ENCODE measurements around the gene CD209. TPM values are rescaled to one million over a fixed set of nuclear protein-coding genes. Genes with fewer than 3 reads are reported as not detected.

Gene CD209
- total and polyA plus RNA-seq, 9 of the 15 experiments (the other 6 are each of a cell fraction or from before 2014, with no cell fraction given), result 0.01 TPM; not detected in 8

DNA sequence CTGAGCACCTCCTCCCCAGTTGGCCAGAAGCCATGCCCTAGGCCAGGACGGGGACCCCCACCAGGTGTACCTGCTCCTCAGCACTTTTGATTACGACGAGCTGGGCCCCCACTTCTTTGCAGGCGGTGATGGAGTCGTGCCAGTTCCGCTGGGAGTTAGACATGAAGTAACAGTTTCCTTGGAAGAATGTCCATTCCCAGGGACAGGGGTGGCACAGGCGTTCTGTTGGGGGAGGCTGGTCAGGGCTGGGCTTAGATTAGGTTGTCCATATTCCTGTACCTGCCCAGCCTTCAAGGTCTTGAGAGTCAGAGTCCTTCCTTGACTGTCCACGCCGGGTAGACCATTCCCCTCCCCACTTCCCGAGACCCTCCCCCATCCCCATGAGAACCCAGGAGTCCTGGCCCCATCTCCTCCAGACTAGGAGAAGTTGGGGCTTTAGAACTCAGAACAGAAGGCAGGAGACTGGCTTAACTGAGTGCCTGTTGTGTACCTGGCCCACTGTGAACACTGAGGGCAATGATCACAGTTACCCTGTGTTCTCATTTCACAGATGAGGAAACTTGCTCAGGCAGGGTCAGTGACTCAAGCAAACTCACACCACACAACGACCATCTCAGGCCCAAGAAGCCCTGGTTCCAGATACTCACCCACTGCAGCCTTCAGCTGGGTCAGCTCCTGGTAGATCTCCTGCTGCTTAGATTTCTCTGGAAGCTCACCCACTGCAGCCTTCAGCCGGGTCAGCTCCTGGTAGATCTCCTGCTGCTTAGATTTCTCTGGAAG lies 2.3 kb downstream of the CD209 start:
- Histone ChIP-seq H3K4me1 (replicated peaks in 1 of 2; ENCODE audit: control insufficient read depth in 2 of 2, insufficient read depth in 2 of 2, low read length in 2 of 2) (peaks cover 0 to 2% of the 10 kb centered on the region in 2 experiments; a peak in 3 of 5 replicates), H2AFZ (ENCODE audit: low read depth, low read length) (no peak overlapping the region), H3K27ac (ENCODE audit: extremely low read depth, low read depth, low read length) (no peak overlapping the region), H3K27me3 (ENCODE audit: control insufficient read depth in 2 of 2, insufficient read depth in 2 of 2, low read length in 2 of 2) (peaks cover 0 to 5% of the 10 kb centered on the region in 2 experiments; a peak in 3 of 5 replicates), H3K36me3 (ENCODE audit: control insufficient read depth, insufficient read depth, low read length) (no peaks in the 10 kb centered on the region), H3K4me3 (no peak overlapping the region), H3K79me2 (ENCODE audit: control insufficient read depth, insufficient read depth, low read length) (no peaks in the 10 kb centered on the region), H4K20me1 (replicated peaks; ENCODE audit: control insufficient read depth, insufficient read depth, low read length) (no peaks in the 10 kb centered on the region), H3K4me2 (ENCODE audit: insufficient read depth, low read length) (no peak overlapping the region), H3K9me1 (ENCODE audit: control insufficient read depth, insufficient read depth, low read length) (no peaks in the 10 kb centered on the region), H3K9me3 (replicated peaks; ENCODE audit: control insufficient read depth, insufficient read depth, low read depth, low read length) (0 out of 2 replicates have a peak, but pooled peaks cover under 1% of the 10 kb centered on the region), H3K9ac (ENCODE audit: insufficient read depth in 1 of 2, low read depth in 2 of 2, low read length in 2 of 2) (no peak overlapping the region)
- 2% methylated on average over 12 of the region's 12 CpGs for WGBS (ENCODE audit: insufficient coverage, low coverage, missing lambda C conversion rate)
- ChIA-PET CTCF (ENCODE audit: low intra/inter-chr PET ratio) (no interaction called here), POLR2A (interaction anchor here (0.6 kb wide), 1 partner anchor 154 kb away, joined by 3 read pairs; no protein-coding TSS in a partner anchor)
- intact Hi-C loops (cut with micrococcal nuclease), result no loop called here
- TF ChIP-seq RHOXF2B (CRISPR knock-in tag; conservative IDR thresholded peaks at IDR 0.05) (no peak), ZBTB8A (IDR thresholded peaks at IDR 0.05; ENCODE audit: partially characterized antibody) (no peak), PYGO2 (tag; IDR thresholded peaks at IDR 0.05) (no peak), ZFP1 (CRISPR knock-in tag; IDR thresholded peaks at IDR 0.05) (no peak), SOX6 (IDR thresholded peaks at IDR 0.05) (no peak), POLR2AphosphoS5 (IDR thresholded peaks at IDR 0.05; ENCODE audit: control insufficient read depth, insufficient read depth, low read depth, low read length) (no peak), ZNF507 (tag; conservative IDR thresholded peaks at IDR 0.05) (no peak), KLF13 (tag; IDR thresholded peaks at IDR 0.05; ENCODE audit: borderline replicate concordance, low read depth) (no peak), TAF1 (IDR thresholded peaks at IDR 0.05; ENCODE audit: control insufficient read depth, extremely low read depth, insufficient read depth, low read length, severe bottlenecking) (no peak), LEF1 (IDR thresholded peaks at IDR 0.05) (no peak), TRIM24 (IDR thresholded peaks at IDR 0.05) (no peak), ZNF551 (CRISPR knock-in tag; IDR thresholded peaks at IDR 0.05) (no peak), HIVEP1 (CRISPR knock-in tag; IDR thresholded peaks at IDR 0.05) (no peak)
- TF ChIP-seq, protein P1, sequence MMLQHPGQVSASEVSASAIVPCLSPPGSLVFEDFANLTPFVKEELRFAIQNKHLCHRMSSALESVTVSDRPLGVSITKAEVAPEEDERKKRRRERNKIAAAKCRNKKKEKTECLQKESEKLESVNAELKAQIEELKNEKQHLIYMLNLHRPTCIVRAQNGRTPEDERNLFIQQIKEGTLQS (IDR thresholded peaks at IDR 0.05), result no peak
- TF ChIP-seq, protein P1 (CRISPR knock-in tag; conservative IDR thresholded peaks at IDR 0.05), result no peak
- TF ChIP-seq, protein P2, sequence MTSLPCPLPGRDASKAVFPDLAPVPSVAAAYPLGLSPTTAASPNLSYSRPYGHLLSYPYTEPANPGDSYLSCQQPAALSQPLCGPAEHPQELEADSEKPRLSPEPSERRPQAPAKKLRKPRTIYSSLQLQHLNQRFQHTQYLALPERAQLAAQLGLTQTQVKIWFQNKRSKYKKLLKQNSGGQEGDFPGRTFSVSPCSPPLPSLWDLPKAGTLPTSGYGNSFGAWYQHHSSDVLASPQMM (CRISPR knock-in tag; IDR thresholded peaks at IDR 0.05), result no peak
- TF ChIP-seq, protein P3, sequence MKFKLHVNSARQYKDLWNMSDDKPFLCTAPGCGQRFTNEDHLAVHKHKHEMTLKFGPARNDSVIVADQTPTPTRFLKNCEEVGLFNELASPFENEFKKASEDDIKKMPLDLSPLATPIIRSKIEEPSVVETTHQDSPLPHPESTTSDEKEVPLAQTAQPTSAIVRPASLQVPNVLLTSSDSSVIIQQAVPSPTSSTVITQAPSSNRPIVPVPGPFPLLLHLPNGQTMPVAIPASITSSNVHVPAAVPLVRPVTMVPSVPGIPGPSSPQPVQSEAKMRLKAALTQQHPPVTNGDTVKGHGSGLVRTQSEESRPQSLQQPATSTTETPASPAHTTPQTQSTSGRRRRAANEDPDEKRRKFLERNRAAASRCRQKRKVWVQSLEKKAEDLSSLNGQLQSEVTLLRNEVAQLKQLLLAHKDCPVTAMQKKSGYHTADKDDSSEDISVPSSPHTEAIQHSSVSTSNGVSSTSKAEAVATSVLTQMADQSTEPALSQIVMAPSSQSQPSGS (CRISPR knock-in tag; IDR thresholded peaks at IDR 0.05), result no peak
- TF ChIP-seq, protein P4, sequence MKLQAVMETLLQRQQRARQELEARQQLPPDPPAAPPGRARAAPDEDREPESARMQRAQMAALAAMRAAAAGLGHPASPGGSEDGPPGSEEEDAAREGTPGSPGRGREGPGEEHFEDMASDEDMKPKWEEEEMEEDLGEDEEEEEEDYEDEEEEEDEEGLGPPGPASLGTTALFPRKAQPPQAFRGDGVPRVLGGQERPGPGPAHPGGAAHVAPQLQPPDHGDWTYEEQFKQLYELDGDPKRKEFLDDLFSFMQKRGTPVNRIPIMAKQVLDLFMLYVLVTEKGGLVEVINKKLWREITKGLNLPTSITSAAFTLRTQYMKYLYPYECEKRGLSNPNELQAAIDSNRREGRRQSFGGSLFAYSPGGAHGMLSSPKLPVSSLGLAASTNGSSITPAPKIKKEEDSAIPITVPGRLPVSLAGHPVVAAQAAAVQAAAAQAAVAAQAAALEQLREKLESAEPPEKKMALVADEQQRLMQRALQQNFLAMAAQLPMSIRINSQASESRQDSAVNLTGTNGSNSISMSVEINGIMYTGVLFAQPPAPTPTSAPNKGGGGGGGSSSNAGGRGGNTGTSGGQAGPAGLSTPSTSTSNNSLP (IDR thresholded peaks at IDR 0.05; ENCODE audit: borderline replicate concordance, low read depth, low read length), result no peak
- DNase-seq (ENCODE audit: extremely low read depth in 1 of 4, low spot score in 3 of 4) (no peak), ATAC-seq (no peak), FAIRE-seq (no peak)
- in situ Hi-C loops (cut with MboI), result no loop called here
- BruUV-seq (replicated peaks), result no TSS peak

All from K562 (cell line).